GM12878 (cell line): ENCODE measurements around the gene RALGAPA1. TPM values are rescaled to one million over a fixed set of nuclear protein-coding genes. Genes with fewer than 3 reads are reported as not detected.

Experiments used
- ATAC-seq: fragments of 200-7000 bp; cut with Tn5 transposase; 3 replicates; pipeline ENCODE4 v1.9.1; 2020; ENCODE audit warnings: mild to moderate bottlenecking, moderate library complexity
- BruUV-seq: library from RNA; stranded (reverse); fragments of 400-500 nt; replicated peaks from 2 replicates; lab custom pipeline; 2021; lab: Mats Ljungman, UMichigan
- CTCF ChIA-PET: fragments of 300-600 bp; sonication (Branson Sonifier 250); formaldehyde crosslinking; extraction: SDS; loops from one replicate; lab custom pipeline; 2021; ENCODE audit warnings: inconsistent platforms; lab: Yijun Ruan, JAX
- POLR2A ChIA-PET: fragments of 350-600 bp; formaldehyde crosslinking; extraction: SDS; loops from one replicate; lab custom pipeline; 2021; ENCODE audit warnings: inconsistent platforms; lab: Charles Lee
- RAD21 ChIA-PET: fragments of 300-600 bp; sonication (Branson Sonifier 250); formaldehyde crosslinking; loops from one replicate; lab custom pipeline; 2023; ENCODE audit warnings: antibody characterized with exemption; ENCODE audit not compliant: unreplicated experiment; lab: Charles Lee
- SMC1A ChIA-PET: fragments of 300-600 bp; sonication (Branson Sonifier 250); formaldehyde crosslinking; loops from one replicate; lab custom pipeline; 2023; ENCODE audit not compliant: unreplicated experiment, uncharacterized antibody; lab: Charles Lee
- DNase-seq: peaks from one replicate; pipeline ENCODE4 v3.0.0-alpha.2; 2011; ENCODE audit warnings: low read depth, low spot score
- FAIRE-seq: peaks from 3 replicates; lab custom pipeline; 2011; peaks lifted over from hg19 to GRCh38; lab: Jason Lieb, UNC
- H2AFZ ChIP-seq: 2 replicates; pipeline ENCODE4 v1.6.0; 2011; ENCODE audit warnings: low read depth, low read length, control low read depth; ENCODE audit not compliant: control insufficient read depth
- H3K27ac ChIP-seq: 2 replicates; pipeline ENCODE4 v1.5.1; 2011; ENCODE audit warnings: control low read depth; ENCODE audit not compliant: control insufficient read depth, insufficient read depth
- H3K27me3 ChIP-seq, 2 experiments: replicated peaks in 1 of 2; 2 replicates each; pipeline versions ENCODE4 v1.6.0 to v1.6.1; 2011; ENCODE audit warnings: low read length in 1 of 2; ENCODE audit not compliant: control insufficient read depth in 2 of 2, insufficient read depth in 2 of 2
- H3K36me3 ChIP-seq, 2 experiments: 2 replicates each; pipeline ENCODE4 v1.5.1; 2011; ENCODE audit warnings: low read length in 1 of 2; ENCODE audit not compliant: control insufficient read depth in 2 of 2, insufficient read depth in 2 of 2
- H3K4me1 ChIP-seq: 2 replicates; pipeline ENCODE4 v1.6.1; 2011; ENCODE audit warnings: mild to moderate bottlenecking, low read length, moderate library complexity, mixed read lengths; ENCODE audit not compliant: control insufficient read depth, insufficient read depth
- H3K4me2 ChIP-seq: 2 replicates; pipeline ENCODE4 v1.6.0; 2011; ENCODE audit warnings: control low read depth; ENCODE audit not compliant: control insufficient read depth, insufficient read depth
- H3K4me3 ChIP-seq: fragments of 200-600 bp; sonication (generic); 2 replicates; pipeline ENCODE4 v1.5.1; 2016
- H3K79me2 ChIP-seq: 2 replicates; pipeline ENCODE4 v1.6.0; 2011; ENCODE audit warnings: low read length; ENCODE audit not compliant: control insufficient read depth, insufficient read depth
- H3K9ac ChIP-seq: 2 replicates; pipeline ENCODE4 v1.8.0; 2011; ENCODE audit warnings: low read length, control low read depth, mixed read lengths; ENCODE audit not compliant: control insufficient read depth, insufficient read depth
- H3K9me3 ChIP-seq: replicated peaks from 3 replicates; pipeline ENCODE4 v1.5.1; 2011; ENCODE audit warnings: mild to moderate bottlenecking, low read length; ENCODE audit not compliant: control insufficient read depth, insufficient read depth
- H4K20me1 ChIP-seq: 2 replicates; pipeline ENCODE4 v1.6.0; 2011; ENCODE audit not compliant: control insufficient read depth, insufficient read depth
- DPF2 ChIP-seq: fragments of 450-650 bp; IDR thresholded peaks from 2 replicates; pipeline ENCODE4 v1.6.1; 2017; ENCODE audit warnings: mild to moderate bottlenecking
- MYC ChIP-seq: IDR thresholded peaks from 2 replicates; pipeline ENCODE4 v1.6.1; 2011; ENCODE audit warnings: mild to moderate bottlenecking, low read length, moderate library complexity, inconsistent platforms; ENCODE audit not compliant: insufficient read depth, insufficient replicate concordance, insufficient read length, severe bottlenecking
- POLR2AphosphoS2 ChIP-seq: IDR thresholded peaks from 2 replicates; pipeline ENCODE4 v1.6.1; 2011; ENCODE audit warnings: low read depth, mild to moderate bottlenecking, low read length, improper control_type of control experiment, moderate library complexity
- POU2F2 ChIP-seq: IDR thresholded peaks from 3 replicates; pipeline ENCODE4 v1.6.1; 2011; ENCODE audit warnings: low read depth, mild to moderate bottlenecking, low read length, borderline replicate concordance
- YBX1 ChIP-seq: fragments of 450-650 bp; IDR thresholded peaks from 2 replicates; pipeline ENCODE4 v1.6.1; 2016; ENCODE audit warnings: antibody characterized with exemption
- WGBS: methylation state at CpG from one replicate; pipeline ENCODE4 v1.1.6; 2016; ENCODE audit warnings: low lambda C conversion rate; ENCODE audit not compliant: insufficient replicate concordance, insufficient coverage; ENCODE audit errors: missing lambda C conversion rate; 5-methylcytosine and 5-hydroxymethylcytosine counted together
- in situ Hi-C: fragments of 300-500 bp; cut with MboI; formaldehyde crosslinking; loops from 9 replicates; pipeline ENCODE4 v1.14.3; 2018; ENCODE audit warnings: mixed read lengths
- intact Hi-C: fragments of 100-400 bp; cut with micrococcal nuclease; formaldehyde crosslinking; loops from one replicate; pipeline ENCODE4 v1.14.2; 2022; ENCODE audit not compliant: unreplicated experiment
- polyA plus RNA-seq, 11 experiments: library from polyadenylated mRNA; depleted of rRNA in 4 of 11; unstranded in 6 of 11; stranded (reverse) in 5 of 11; fragments of >200 nt; fragmentation: Nextera tagmentation in 4 of 11; fragmentation: Illumina TruSeq in 1 of 11; extraction: Ambion mirVana in 4 of 11; extraction: Trizol in 1 of 11; gene quantifications; 1 replicate in 1 of 11; 2 replicates in 10 of 11; pipeline versions ENCODE4 v1.2.1 to v1.2.3, GENCODE V29; 2011 to 2016; ENCODE audit warnings: inconsistent platforms in 2 of 11, missing spikeins in 2 of 11, low read depth in 1 of 11
- total RNA-seq, 4 experiments: library from RNA; depleted of rRNA in 3 of 4; stranded (reverse); fragments of >200 nt in 3 of 4; fragmentation: Illumina TruSeq in 1 of 4; extraction: Trizol in 1 of 4; gene quantifications; 2 replicates each; pipeline versions ENCODE4 v1.2.1 to v1.2.3, GENCODE V29; 2013 to 2021
- TF ChIP-seq, protein P1 (sequence below): fragments of 450-650 bp; IDR thresholded peaks from 2 replicates; pipeline ENCODE4 v1.6.1; 2017; ENCODE audit warnings: mild to moderate bottlenecking, moderate library complexity
- TF ChIP-seq, protein P2 (sequence below): fragments of 150-350 bp; IDR thresholded peaks from 2 replicates; pipeline ENCODE4 v1.6.1; 2016; ENCODE audit warnings: low read depth, low read length

The RALGAPA1 gene
- total and polyA plus RNA-seq, 10 of the 15 experiments (the other 5 are each of a cell fraction or from before 2014, with no cell fraction given) = 5.6 to 26.7 (median 14.7) TPM

DNA sequence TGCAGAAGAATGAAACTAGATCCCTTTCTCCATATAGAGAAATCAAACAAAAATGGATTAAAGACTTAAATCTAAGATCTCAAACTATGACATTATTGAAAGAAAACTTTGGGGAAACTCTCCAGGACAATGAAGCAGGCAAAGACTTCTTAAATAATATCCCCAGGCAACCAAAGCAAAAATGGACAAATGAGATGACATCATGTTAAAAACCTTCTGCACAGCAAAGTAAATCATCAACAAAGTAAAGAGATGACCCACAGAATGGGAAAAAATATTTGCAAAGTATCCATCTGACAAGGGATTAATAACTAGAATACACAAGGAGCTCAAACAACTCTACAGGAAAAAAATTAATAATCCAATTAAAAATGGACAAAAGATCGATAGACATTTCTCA lies 101.0 kb downstream of the RALGAPA1 start:
- no peak overlapping the region for H3K27ac ChIP-seq
- intact Hi-C loops (no loop called here), in situ Hi-C loops (no loop called here)
- H3K79me2 ChIP-seq = no peaks in the 10 kb centered on the region
- FAIRE-seq (no peak), ATAC-seq (no peak), DNase-seq (no peak)
- BruUV-seq = no TSS peak
- H3K4me3 ChIP-seq = no peak overlapping the region
- RAD21 ChIA-PET = no interaction called here
- H3K36me3 ChIP-seq = no peaks in the 10 kb centered on the region
- no peaks in the 10 kb centered on the region for H3K27me3 ChIP-seq
- H2AFZ ChIP-seq = no peak overlapping the region
- no peak overlapping the region for H3K4me2 ChIP-seq
- CTCF ChIA-PET = interaction anchor here (0.7 kb wide), 1 partner anchor 155 kb away, joined by 3 read pairs; no protein-coding TSS in a partner anchor
- no peaks in the 10 kb centered on the region for H3K4me1 ChIP-seq
- no peaks in the 10 kb centered on the region for H4K20me1 ChIP-seq
- POLR2A ChIA-PET = no interaction called here
- TF ChIP-seq POLR2AphosphoS2 (no peak), DPF2 (no peak), YBX1 (no peak), POU2F2 (no peak), MYC (no peak)
- TF ChIP-seq, protein P1, sequence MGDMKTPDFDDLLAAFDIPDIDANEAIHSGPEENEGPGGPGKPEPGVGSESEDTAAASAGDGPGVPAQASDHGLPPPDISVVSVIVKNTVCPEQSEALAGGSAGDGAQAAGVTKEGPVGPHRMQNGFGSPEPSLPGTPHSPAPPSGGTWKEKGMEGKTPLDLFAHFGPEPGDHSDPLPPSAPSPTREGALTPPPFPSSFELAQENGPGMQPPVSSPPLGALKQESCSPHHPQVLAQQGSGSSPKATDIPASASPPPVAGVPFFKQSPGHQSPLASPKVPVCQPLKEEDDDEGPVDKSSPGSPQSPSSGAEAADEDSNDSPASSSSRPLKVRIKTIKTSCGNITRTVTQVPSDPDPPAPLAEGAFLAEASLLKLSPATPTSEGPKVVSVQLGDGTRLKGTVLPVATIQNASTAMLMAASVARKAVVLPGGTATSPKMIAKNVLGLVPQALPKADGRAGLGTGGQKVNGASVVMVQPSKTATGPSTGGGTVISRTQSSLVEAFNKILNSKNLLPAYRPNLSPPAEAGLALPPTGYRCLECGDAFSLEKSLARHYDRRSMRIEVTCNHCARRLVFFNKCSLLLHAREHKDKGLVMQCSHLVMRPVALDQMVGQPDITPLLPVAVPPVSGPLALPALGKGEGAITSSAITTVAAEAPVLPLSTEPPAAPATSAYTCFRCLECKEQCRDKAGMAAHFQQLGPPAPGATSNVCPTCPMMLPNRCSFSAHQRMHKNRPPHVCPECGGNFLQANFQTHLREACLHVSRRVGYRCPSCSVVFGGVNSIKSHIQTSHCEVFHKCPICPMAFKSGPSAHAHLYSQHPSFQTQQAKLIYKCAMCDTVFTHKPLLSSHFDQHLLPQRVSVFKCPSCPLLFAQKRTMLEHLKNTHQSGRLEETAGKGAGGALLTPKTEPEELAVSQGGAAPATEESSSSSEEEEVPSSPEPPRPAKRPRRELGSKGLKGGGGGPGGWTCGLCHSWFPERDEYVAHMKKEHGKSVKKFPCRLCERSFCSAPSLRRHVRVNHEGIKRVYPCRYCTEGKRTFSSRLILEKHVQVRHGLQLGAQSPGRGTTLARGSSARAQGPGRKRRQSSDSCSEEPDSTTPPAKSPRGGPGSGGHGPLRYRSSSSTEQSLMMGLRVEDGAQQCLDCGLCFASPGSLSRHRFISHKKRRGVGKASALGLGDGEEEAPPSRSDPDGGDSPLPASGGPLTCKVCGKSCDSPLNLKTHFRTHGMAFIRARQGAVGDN = no peak
- TF ChIP-seq, protein P2, sequence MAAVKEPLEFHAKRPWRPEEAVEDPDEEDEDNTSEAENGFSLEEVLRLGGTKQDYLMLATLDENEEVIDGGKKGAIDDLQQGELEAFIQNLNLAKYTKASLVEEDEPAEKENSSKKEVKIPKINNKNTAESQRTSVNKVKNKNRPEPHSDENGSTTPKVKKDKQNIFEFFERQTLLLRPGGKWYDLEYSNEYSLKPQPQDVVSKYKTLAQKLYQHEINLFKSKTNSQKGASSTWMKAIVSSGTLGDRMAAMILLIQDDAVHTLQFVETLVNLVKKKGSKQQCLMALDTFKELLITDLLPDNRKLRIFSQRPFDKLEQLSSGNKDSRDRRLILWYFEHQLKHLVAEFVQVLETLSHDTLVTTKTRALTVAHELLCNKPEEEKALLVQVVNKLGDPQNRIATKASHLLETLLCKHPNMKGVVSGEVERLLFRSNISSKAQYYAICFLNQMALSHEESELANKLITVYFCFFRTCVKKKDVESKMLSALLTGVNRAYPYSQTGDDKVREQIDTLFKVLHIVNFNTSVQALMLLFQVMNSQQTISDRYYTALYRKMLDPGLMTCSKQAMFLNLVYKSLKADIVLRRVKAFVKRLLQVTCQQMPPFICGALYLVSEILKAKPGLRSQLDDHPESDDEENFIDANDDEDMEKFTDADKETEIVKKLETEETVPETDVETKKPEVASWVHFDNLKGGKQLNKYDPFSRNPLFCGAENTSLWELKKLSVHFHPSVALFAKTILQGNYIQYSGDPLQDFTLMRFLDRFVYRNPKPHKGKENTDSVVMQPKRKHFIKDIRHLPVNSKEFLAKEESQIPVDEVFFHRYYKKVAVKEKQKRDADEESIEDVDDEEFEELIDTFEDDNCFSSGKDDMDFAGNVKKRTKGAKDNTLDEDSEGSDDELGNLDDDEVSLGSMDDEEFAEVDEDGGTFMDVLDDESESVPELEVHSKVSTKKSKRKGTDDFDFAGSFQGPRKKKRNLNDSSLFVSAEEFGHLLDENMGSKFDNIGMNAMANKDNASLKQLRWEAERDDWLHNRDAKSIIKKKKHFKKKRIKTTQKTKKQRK = no peak
- H3K9ac ChIP-seq = no peak overlapping the region
- no peaks in the 10 kb centered on the region for H3K9me3 ChIP-seq
- SMC1A ChIA-PET = no interaction called here
- 100% methylated on average over 1 of the region's 1 CpG for WGBS
